Panc1 (cell line): ENCODE data around the gene PRUNE2. TPM values are rescaled to one million over a fixed set of nuclear protein-coding genes. Genes with fewer than 3 reads are reported as not detected.

Source experiments
- ATAC-seq: fragments of 200-7000 bp; cut with Tn5 transposase; 2 replicates; pipeline ENCODE4 v1.9.1; 2020; ENCODE audit warnings: mild to moderate bottlenecking, moderate library complexity
- BruUV-seq: library from RNA; stranded (reverse); fragments of 400-500 nt; replicated peaks from 2 replicates; lab custom pipeline; 2021; lab: Mats Ljungman, UMichigan
- CTCF ChIA-PET: fragments of 300-600 bp; sonication (Branson Sonifier 250); formaldehyde crosslinking; loops from one replicate; lab custom pipeline; 2022; ENCODE audit warnings: antibody characterized with exemption; lab: Charles Lee
- POLR2A ChIA-PET: fragments of 300-600 bp; sonication (Branson Sonifier 250); formaldehyde crosslinking; loops from one replicate; lab custom pipeline; 2022; ENCODE audit warnings: antibody characterized with exemption; lab: Charles Lee
- DNase-seq: peaks from one replicate; pipeline ENCODE4 v3.0.0-alpha.2; 2010; ENCODE audit warnings: low read depth, low spot score
- H3K27ac ChIP-seq: 2 replicates; pipeline ENCODE4 v1.5.1; 2011; ENCODE audit warnings: mild to moderate bottlenecking, low read length, inconsistent platforms
- H3K27me3 ChIP-seq: fragments of 200-500 bp; sonication (Bioruptor generic); 2 replicates; pipeline ENCODE4 v1.6.0; 2014; ENCODE audit warnings: low read length, inconsistent platforms; ENCODE audit not compliant: control insufficient read depth, insufficient read depth
- H3K36me3 ChIP-seq: fragments of 200-500 bp; sonication (Bioruptor generic); 2 replicates; pipeline ENCODE4 v1.5.1; 2014; ENCODE audit warnings: inconsistent platforms, mild to moderate bottlenecking, low read length, moderate library complexity; ENCODE audit not compliant: control insufficient read depth, insufficient read depth
- H3K4me1 ChIP-seq: 2 replicates; pipeline ENCODE4 v1.5.1; 2011; ENCODE audit warnings: inconsistent platforms, mild to moderate bottlenecking, low read length, moderate library complexity; ENCODE audit not compliant: control insufficient read depth, insufficient read depth
- H3K4me3 ChIP-seq, 2 experiments: 2 replicates each; pipeline ENCODE4 v1.5.1; 2011 to 2012; ENCODE audit warnings: low read depth in 2 of 2, low read length in 2 of 2, mild to moderate bottlenecking in 2 of 2, inconsistent platforms in 1 of 2, moderate library complexity in 1 of 2
- H3K9me3 ChIP-seq: fragments of 200-500 bp; sonication (Bioruptor generic); 2 replicates; pipeline ENCODE4 v1.5.1; 2014; ENCODE audit warnings: low read depth, mild to moderate bottlenecking, inconsistent platforms, low read length, moderate library complexity; ENCODE audit not compliant: control insufficient read depth, insufficient read depth
- POLR2AphosphoS5 ChIP-seq: IDR thresholded peaks from 2 replicates; pipeline ENCODE4 v1.6.1; 2012; ENCODE audit warnings: mild to moderate bottlenecking, low read depth, low read length, moderate library complexity
- SIN3A ChIP-seq: IDR thresholded peaks from 2 replicates; pipeline ENCODE4 v1.6.1; 2012; ENCODE audit warnings: low read depth, mild to moderate bottlenecking, low read length, moderate library complexity, borderline replicate concordance; ENCODE audit not compliant: insufficient read depth
- TCF7L2 ChIP-seq: IDR thresholded peaks from 2 replicates; pipeline ENCODE4 v1.6.1; 2011; ENCODE audit warnings: mild to moderate bottlenecking, low read depth, low read length, inconsistent platforms
- in situ Hi-C: cut with HindIII; loops from 2 replicates; pipeline ENCODE4 v1.10.0; 2016; ENCODE audit warnings: low sequenced_read_pairs, low pct_unique_long_range_greater_than_20kb
- intact Hi-C: fragments of 100-400 bp; cut with micrococcal nuclease; formaldehyde crosslinking; loops from one replicate; pipeline ENCODE4 v1.10.0; 2022; ENCODE audit not compliant: unreplicated experiment
- total RNA-seq: library from RNA; stranded (reverse); gene quantifications from one replicate; pipeline ENCODE4 v1.2.1, GENCODE V29; 2021; ENCODE audit not compliant: unreplicated experiment
- TF ChIP-seq, protein P1 (sequence below): fragments of 450-650 bp; IDR thresholded peaks from 2 replicates; pipeline ENCODE4 v1.5.1; 2017; ENCODE audit warnings: mild to moderate bottlenecking
- TF ChIP-seq, protein P2 (sequence below), 2 experiments: IDR thresholded peaks; 2 replicates each; pipeline ENCODE4 v1.6.1; 2011 to 2012; ENCODE audit warnings: low read depth in 2 of 2, control low read depth in 1 of 2, low read length in 1 of 2, mild to moderate bottlenecking in 1 of 2, moderate library complexity in 1 of 2; ENCODE audit not compliant: insufficient read depth in 1 of 2

PRUNE2 gene
- total RNA-seq, 1 experiment from 2014 or later, result 0.18 TPM

DNA sequence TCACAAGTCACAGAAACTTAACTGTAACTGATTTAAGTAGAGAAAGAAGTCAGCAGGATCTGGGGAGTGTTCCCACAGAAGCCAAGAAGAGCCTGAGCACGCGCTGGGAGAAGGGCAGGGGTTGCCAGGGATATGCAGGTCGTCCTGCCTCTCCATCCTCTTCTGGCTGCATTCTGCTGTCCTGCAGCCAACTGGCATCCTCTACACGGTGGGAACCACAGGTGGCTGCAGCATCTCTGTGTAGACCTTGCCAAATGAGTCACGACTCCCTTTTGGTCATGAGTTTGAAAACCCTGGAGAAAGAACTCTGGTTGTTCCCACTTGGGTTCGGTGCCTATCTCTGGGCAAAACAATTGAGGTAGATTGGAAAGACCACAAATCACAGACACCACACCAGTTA lies 180.0 kb downstream of the PRUNE2 start:
- no TSS peak for BruUV-seq
- Histone ChIP-seq H3K27me3 (no peaks in the 10 kb centered on the region), H3K9me3 (no peaks in the 10 kb centered on the region), H3K36me3 (no peaks in the 10 kb centered on the region), H3K4me1 (no peaks in the 10 kb centered on the region), H3K27ac (no peak overlapping the region), H3K4me3 (no peak overlapping the region)
- POLR2A ChIA-PET, result no interaction called here
- TF ChIP-seq TCF7L2, result no peak
- no peak for TF ChIP-seq SIN3A
- no peak for TF ChIP-seq POLR2AphosphoS5
- TF ChIP-seq, protein P1, sequence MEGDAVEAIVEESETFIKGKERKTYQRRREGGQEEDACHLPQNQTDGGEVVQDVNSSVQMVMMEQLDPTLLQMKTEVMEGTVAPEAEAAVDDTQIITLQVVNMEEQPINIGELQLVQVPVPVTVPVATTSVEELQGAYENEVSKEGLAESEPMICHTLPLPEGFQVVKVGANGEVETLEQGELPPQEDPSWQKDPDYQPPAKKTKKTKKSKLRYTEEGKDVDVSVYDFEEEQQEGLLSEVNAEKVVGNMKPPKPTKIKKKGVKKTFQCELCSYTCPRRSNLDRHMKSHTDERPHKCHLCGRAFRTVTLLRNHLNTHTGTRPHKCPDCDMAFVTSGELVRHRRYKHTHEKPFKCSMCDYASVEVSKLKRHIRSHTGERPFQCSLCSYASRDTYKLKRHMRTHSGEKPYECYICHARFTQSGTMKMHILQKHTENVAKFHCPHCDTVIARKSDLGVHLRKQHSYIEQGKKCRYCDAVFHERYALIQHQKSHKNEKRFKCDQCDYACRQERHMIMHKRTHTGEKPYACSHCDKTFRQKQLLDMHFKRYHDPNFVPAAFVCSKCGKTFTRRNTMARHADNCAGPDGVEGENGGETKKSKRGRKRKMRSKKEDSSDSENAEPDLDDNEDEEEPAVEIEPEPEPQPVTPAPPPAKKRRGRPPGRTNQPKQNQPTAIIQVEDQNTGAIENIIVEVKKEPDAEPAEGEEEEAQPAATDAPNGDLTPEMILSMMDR, result no peak
- TF ChIP-seq, protein P2, sequence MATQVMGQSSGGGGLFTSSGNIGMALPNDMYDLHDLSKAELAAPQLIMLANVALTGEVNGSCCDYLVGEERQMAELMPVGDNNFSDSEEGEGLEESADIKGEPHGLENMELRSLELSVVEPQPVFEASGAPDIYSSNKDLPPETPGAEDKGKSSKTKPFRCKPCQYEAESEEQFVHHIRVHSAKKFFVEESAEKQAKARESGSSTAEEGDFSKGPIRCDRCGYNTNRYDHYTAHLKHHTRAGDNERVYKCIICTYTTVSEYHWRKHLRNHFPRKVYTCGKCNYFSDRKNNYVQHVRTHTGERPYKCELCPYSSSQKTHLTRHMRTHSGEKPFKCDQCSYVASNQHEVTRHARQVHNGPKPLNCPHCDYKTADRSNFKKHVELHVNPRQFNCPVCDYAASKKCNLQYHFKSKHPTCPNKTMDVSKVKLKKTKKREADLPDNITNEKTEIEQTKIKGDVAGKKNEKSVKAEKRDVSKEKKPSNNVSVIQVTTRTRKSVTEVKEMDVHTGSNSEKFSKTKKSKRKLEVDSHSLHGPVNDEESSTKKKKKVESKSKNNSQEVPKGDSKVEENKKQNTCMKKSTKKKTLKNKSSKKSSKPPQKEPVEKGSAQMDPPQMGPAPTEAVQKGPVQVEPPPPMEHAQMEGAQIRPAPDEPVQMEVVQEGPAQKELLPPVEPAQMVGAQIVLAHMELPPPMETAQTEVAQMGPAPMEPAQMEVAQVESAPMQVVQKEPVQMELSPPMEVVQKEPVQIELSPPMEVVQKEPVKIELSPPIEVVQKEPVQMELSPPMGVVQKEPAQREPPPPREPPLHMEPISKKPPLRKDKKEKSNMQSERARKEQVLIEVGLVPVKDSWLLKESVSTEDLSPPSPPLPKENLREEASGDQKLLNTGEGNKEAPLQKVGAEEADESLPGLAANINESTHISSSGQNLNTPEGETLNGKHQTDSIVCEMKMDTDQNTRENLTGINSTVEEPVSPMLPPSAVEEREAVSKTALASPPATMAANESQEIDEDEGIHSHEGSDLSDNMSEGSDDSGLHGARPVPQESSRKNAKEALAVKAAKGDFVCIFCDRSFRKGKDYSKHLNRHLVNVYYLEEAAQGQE (IDR thresholded peaks at IDR 0.05; ENCODE audit: insufficient read depth in 1 of 2, low read depth in 2 of 2, low read length in 1 of 2), result no peak
- CTCF ChIA-PET, result no interaction called here
- in situ Hi-C loops (no loop called here), intact Hi-C loops (no loop called here)
- DNase-seq (no peak), ATAC-seq (no peak)

DNA sequence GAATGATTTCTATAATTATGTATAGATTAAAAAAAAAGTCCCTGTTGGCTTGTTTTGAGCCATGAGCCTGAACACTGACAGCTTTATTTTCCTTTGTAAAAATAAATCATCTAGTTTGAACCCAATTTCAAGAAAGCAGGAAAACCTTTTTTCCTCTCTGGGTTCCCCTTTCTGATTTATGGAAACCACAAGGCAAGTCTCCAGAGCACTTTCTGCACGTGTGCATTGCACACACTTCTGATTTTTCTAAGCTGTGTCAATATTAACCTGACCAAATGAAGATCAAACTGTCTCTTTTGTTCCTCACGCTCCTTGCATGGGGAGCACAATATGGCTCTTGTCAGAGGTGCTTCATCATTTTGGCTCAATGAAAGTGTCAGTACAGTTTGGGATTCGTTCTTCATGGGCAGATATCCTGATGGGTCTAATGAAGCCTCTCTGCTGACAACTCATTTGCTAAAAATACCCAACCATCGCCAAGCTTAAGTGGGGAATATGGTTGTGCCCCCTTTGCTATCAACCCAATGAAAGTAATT lies 180.8 kb downstream of the PRUNE2 start:
- BruUV-seq, result no TSS peak
- TF ChIP-seq POLR2AphosphoS5 (no peak), TCF7L2 (no peak), SIN3A (no peak)
- TF ChIP-seq, protein P2 (IDR thresholded peaks at IDR 0.05; ENCODE audit: insufficient read depth in 1 of 2, low read depth in 2 of 2, low read length in 1 of 2), result no peak
- TF ChIP-seq, protein P1, result no peak
- Histone ChIP-seq H3K4me3 (no peak overlapping the region), H3K36me3 (no peaks in the 10 kb centered on the region), H3K27me3 (no peaks in the 10 kb centered on the region), H3K9me3 (no peaks in the 10 kb centered on the region), H3K27ac (no peak overlapping the region), H3K4me1 (no peaks in the 10 kb centered on the region)
- ChIA-PET CTCF (no interaction called here), POLR2A (no interaction called here)
- ATAC-seq (no peak), DNase-seq (no peak)
- in situ Hi-C loops (no loop called here), intact Hi-C loops (no loop called here)
